Measurements from ENCODE around the gene PPP3CA.
A peak's percentile ranks its signal among the peaks of the same experiment; 100 is the strongest.

The PPP3CA gene

GRCh38 chr4:101334963-101335572, 12.3 kb downstream of the PPP3CA start:
- DNase-seq (ENCODE audit: insufficient read length, low spot score), result no peak
- FAIRE-seq, result peak; percentile 31
- TF ChIP-seq PAX5 (IDR thresholded peaks at IDR 0.05; ENCODE audit: insufficient read depth, low read length, severe bottlenecking) (no peak), POU2F2 (IDR thresholded peaks at IDR 0.05; ENCODE audit: low read depth, low read length) (no peak)

GRCh38 chr4:101332424-101332823, 14.9 kb downstream of the PPP3CA start:
- TF ChIP-seq PAX5 (IDR thresholded peaks at IDR 0.05; ENCODE audit: insufficient read depth, low read length, severe bottlenecking), result no peak
- DNase-seq (ENCODE audit: insufficient read length, low spot score) (no peak), FAIRE-seq (peak; percentile 28)

- no peak for DNase-seq (ENCODE audit: insufficient read length, low spot score)
- FAIRE-seq, result no peak
- TF ChIP-seq TAF1 (IDR thresholded peaks at IDR 0.05; ENCODE audit: low read depth, low read length) (no peak), PAX5 (IDR thresholded peaks at IDR 0.05; ENCODE audit: insufficient read depth, low read length, severe bottlenecking) (no peak), POU2F2 (IDR thresholded peaks at IDR 0.05; ENCODE audit: low read depth, low read length) (no peak), POLR2A (IDR thresholded peaks at IDR 0.05; ENCODE audit: low read depth, low read length) (no peak), SPI1 (IDR thresholded peaks at IDR 0.05; ENCODE audit: low read depth, low read length) (no peak), POLR2AphosphoS5 (IDR thresholded peaks at IDR 0.05; ENCODE audit: low read depth, low read length) (no peak)
Measured at GRCh38 chr4:101331017-101331416, 16.3 kb downstream of the PPP3CA start.

GRCh38 chr4:101329592-101329991, 17.7 kb downstream of the PPP3CA start:
- no peak for FAIRE-seq
- no peak for TF ChIP-seq POU2F2 (IDR thresholded peaks at IDR 0.05; ENCODE audit: low read depth, low read length)
- TF ChIP-seq PAX5 (IDR thresholded peaks at IDR 0.05; ENCODE audit: insufficient read depth, low read length, severe bottlenecking), result no peak
- TF ChIP-seq POLR2AphosphoS5 (IDR thresholded peaks at IDR 0.05; ENCODE audit: low read depth, low read length), result no peak
- TF ChIP-seq POLR2A (IDR thresholded peaks at IDR 0.05; ENCODE audit: low read depth, low read length), result no peak
- TF ChIP-seq TAF1 (IDR thresholded peaks at IDR 0.05; ENCODE audit: low read depth, low read length), result no peak
- no peak for TF ChIP-seq SPI1 (IDR thresholded peaks at IDR 0.05; ENCODE audit: low read depth, low read length)
- DNase-seq (ENCODE audit: insufficient read length, low spot score), result no peak

GRCh38 chr4:101328063-101328602, 19.2 kb downstream of the PPP3CA start:
- DNase-seq (ENCODE audit: insufficient read length, low spot score) (no peak), FAIRE-seq (peak; percentile 48)
- TF ChIP-seq SPI1 (IDR thresholded peaks at IDR 0.05; ENCODE audit: low read depth, low read length) (peak; percentile 27; the same call in 1 of the 2 replicates), TAF1 (IDR thresholded peaks at IDR 0.05; ENCODE audit: low read depth, low read length) (no peak)

- TF ChIP-seq POLR2A (IDR thresholded peaks at IDR 0.05; ENCODE audit: low read depth, low read length) (no peak), PAX5 (IDR thresholded peaks at IDR 0.05; ENCODE audit: insufficient read depth, low read length, severe bottlenecking) (no peak), POLR2AphosphoS5 (IDR thresholded peaks at IDR 0.05; ENCODE audit: low read depth, low read length) (no peak), TAF1 (IDR thresholded peaks at IDR 0.05; ENCODE audit: low read depth, low read length) (no peak)
- FAIRE-seq (peak; percentile 26), DNase-seq (ENCODE audit: insufficient read length, low spot score) (no peak)
Measured at GRCh38 chr4:101326576-101326975, 20.8 kb downstream of the PPP3CA start.

GRCh38 chr4:101322743-101323142, 24.6 kb downstream of the PPP3CA start:
- FAIRE-seq (no peak), DNase-seq (ENCODE audit: insufficient read length, low spot score) (no peak)
- TF ChIP-seq PAX5 (IDR thresholded peaks at IDR 0.05; ENCODE audit: insufficient read depth, low read length, severe bottlenecking) (no peak), SPI1 (IDR thresholded peaks at IDR 0.05; ENCODE audit: low read depth, low read length) (no peak), TAF1 (IDR thresholded peaks at IDR 0.05; ENCODE audit: low read depth, low read length) (no peak), POLR2AphosphoS5 (IDR thresholded peaks at IDR 0.05; ENCODE audit: low read depth, low read length) (no peak), POLR2A (IDR thresholded peaks at IDR 0.05; ENCODE audit: low read depth, low read length) (no peak), POU2F2 (IDR thresholded peaks at IDR 0.05; ENCODE audit: low read depth, low read length) (no peak)

GRCh38 chr4:101321481-101322042, 25.8 kb downstream of the PPP3CA start:
- no peak for DNase-seq (ENCODE audit: insufficient read length, low spot score)
- FAIRE-seq, result no peak
- TF ChIP-seq TAF1 (IDR thresholded peaks at IDR 0.05; ENCODE audit: low read depth, low read length) (no peak), PAX5 (IDR thresholded peaks at IDR 0.05; ENCODE audit: insufficient read depth, low read length, severe bottlenecking) (no peak), POLR2AphosphoS5 (IDR thresholded peaks at IDR 0.05; ENCODE audit: low read depth, low read length) (no peak), SPI1 (IDR thresholded peaks at IDR 0.05; ENCODE audit: low read depth, low read length) (no peak), POU2F2 (IDR thresholded peaks at IDR 0.05; ENCODE audit: low read depth, low read length) (no peak), POLR2A (IDR thresholded peaks at IDR 0.05; ENCODE audit: low read depth, low read length) (no peak)

GRCh38 chr4:101315786-101316185, 31.5 kb downstream of the PPP3CA start:
- TF ChIP-seq SPI1 (IDR thresholded peaks at IDR 0.05; ENCODE audit: low read depth, low read length), result no peak
- no peak for TF ChIP-seq POU2F2 (IDR thresholded peaks at IDR 0.05; ENCODE audit: low read depth, low read length)
- no peak for TF ChIP-seq POLR2AphosphoS5 (IDR thresholded peaks at IDR 0.05; ENCODE audit: low read depth, low read length)
- TF ChIP-seq PAX5 (IDR thresholded peaks at IDR 0.05; ENCODE audit: insufficient read depth, low read length, severe bottlenecking), result no peak
- DNase-seq (ENCODE audit: insufficient read length, low spot score), result no peak
- no peak for FAIRE-seq

GRCh38 chr4:101315041-101315440, 32.3 kb downstream of the PPP3CA start:
- FAIRE-seq, result no peak
- DNase-seq (ENCODE audit: insufficient read length, low spot score), result no peak
- TF ChIP-seq SPI1 (IDR thresholded peaks at IDR 0.05; ENCODE audit: low read depth, low read length), result no peak
- no peak for TF ChIP-seq POLR2A (IDR thresholded peaks at IDR 0.05; ENCODE audit: low read depth, low read length)
- no peak for TF ChIP-seq PAX5 (IDR thresholded peaks at IDR 0.05; ENCODE audit: insufficient read depth, low read length, severe bottlenecking)
- no peak for TF ChIP-seq POLR2AphosphoS5 (IDR thresholded peaks at IDR 0.05; ENCODE audit: low read depth, low read length)
- no peak for TF ChIP-seq TAF1 (IDR thresholded peaks at IDR 0.05; ENCODE audit: low read depth, low read length)
- TF ChIP-seq POU2F2 (IDR thresholded peaks at IDR 0.05; ENCODE audit: low read depth, low read length), result no peak
